ENCODE results near the gene C10orf105. TPM values are rescaled to one million over a fixed set of nuclear protein-coding genes. Genes with fewer than 3 reads are reported as not detected.

Gene C10orf105
- total RNA-seq, 2 experiments from 2014 or later, result 0.73 to 1.1 TPM

DNA sequence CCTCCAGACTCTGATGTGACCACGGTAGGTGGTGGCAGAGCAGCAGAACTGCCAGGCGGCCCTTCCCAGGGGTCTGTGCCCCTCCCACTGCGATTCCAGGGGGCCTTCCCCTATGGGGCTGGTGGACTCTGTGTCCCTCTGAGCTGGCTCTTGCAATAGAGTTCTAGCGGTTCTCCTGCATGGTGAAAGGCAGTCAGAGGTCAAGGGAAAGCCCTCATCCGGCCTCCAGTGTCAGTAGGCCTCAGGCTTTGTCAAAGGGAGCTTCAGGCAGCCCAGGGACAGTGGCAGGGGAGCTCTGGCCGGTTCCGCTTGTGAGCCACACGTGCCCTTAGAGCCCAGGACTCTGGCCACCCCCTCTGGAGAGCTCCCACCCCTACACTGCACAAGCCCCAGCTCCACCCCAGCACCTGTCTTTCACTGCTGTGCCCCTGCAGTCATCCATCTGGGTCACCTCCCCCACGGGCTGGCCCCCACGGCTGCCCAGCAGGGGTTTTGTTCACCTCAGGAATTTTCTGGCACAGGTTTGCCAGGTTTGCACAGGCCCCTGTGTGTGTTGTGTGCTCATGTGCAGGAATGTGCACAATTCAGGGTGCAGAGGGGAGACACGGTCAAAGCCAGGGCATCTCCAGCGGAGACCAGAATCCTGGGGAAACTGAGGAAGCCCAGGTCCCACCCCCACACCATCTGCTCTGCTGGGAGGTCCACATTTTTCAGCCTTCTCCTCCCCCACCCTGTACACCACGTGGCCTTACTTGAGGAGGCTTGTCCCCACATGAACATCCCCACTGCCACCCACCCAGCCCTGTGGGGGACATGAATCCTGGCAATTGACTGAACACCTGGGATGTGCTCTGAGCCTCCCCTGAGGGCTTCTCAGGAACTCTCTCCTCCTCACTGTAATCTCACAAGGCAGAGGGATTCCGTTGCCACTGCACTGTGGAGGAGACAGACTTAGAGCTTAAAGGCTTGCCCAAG lies 23.8 kb downstream of the C10orf105 start:
- H3K4me3 Mint-ChIP-seq, result no peak overlapping the region

DNA sequence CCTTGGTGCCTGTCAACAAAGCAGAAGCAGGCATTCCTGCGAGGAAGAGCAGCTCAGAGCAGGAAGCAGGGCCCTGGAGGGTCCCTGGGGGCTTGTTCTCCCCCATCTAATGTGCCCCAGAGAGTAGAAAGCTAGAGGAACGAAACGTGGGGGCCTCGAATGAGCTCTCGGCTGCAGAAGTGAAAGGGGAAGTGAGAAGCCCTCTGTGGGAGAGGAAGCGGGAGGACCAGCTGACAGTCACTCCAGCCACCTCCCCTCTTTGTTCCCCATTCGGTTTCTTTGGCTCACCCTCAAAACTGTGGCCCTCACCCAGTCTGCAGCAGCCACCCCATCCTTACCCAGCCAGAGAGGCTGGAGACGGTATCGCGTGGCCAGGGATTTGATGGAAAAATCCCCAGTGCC lies 25.0 kb downstream of the C10orf105 start:
- Mint-ChIP-seq H3K9me3 (ENCODE audit: insufficient read depth) (no peaks in the 10 kb centered on the region), H3K4me3 (peak overlapping the region; percentile 56), H3K27ac (peak overlapping the region; percentile 82), H3K4me1 (ENCODE audit: low read depth) (peaks cover 61% of the 10 kb centered on the region), H3K27me3 (ENCODE audit: low read depth) (no peaks in the 10 kb centered on the region), H3K36me3 (ENCODE audit: low read depth) (no peaks in the 10 kb centered on the region)
- ATAC-seq, result peak; percentile 68
- POLR2A ChIA-PET, result interaction anchor here (0.9 to 1.7 kb wide), 3 partner anchors 32 to 79 kb away, joined by 3 to 9 read pairs (median 4); partner anchors contain the start of gene VSIR
- CTCF ChIA-PET, result interaction anchor here (0.6 to 7.2 kb wide), 11 partner anchors 10 to 380 kb away, joined by 3 to 121 read pairs (median 4); partner anchors contain the start of gene VSIR
- DNase-seq, result peak; percentile 76

More for the DNA sequence above, 23.8 kb downstream of the C10orf105 start:
- ChIA-PET CTCF (interaction anchor here (0.9 to 7.2 kb wide), 34 partner anchors 9 to 381 kb away, joined by 3 to 121 read pairs (median 7); partner anchors contain the start of genes PSAP, SLC29A3 and VSIR), POLR2A (interaction anchor here (0.7 to 0.9 kb wide), 3 partner anchors 62 to 76 kb away, joined by 3 read pairs; no protein-coding TSS in a partner anchor)
- H3K27ac Mint-ChIP-seq, result peak overlapping the region; percentile 82
- peaks cover 62% of the 10 kb centered on the region for H3K4me1 Mint-ChIP-seq (ENCODE audit: low read depth)
- no peaks in the 10 kb centered on the region for H3K27me3 Mint-ChIP-seq (ENCODE audit: low read depth)
- H3K36me3 Mint-ChIP-seq (ENCODE audit: low read depth), result no peaks in the 10 kb centered on the region
- no peaks in the 10 kb centered on the region for H3K9me3 Mint-ChIP-seq (ENCODE audit: insufficient read depth)
- ATAC-seq (no peak), DNase-seq (no peak)

GRCh38 chr10:71694039-71694501 lies 25.5 kb downstream of the C10orf105 start:
- Mint-ChIP-seq H3K4me3 (peak overlapping the region; percentile 5), H3K4me1 (ENCODE audit: low read depth) (peaks cover 56% of the 10 kb centered on the region)

GRCh38 chr10:71693377-71693776 lies 26.2 kb downstream of the C10orf105 start:
- no peak for ATAC-seq
- POLR2A ChIA-PET, result interaction anchor here (0.6 to 1.7 kb wide), 3 partner anchors 9 to 80 kb away, joined by 4 to 9 read pairs (median 6); partner anchors contain the start of gene VSIR

More at GRCh38 chr10:71694039-71694501, 25.5 kb downstream of the C10orf105 start:
- DNase-seq (no peak), ATAC-seq (no peak)
- Mint-ChIP-seq H3K36me3 (ENCODE audit: low read depth) (no peaks in the 10 kb centered on the region), H3K27ac (peak overlapping the region; percentile 82), H3K9me3 (ENCODE audit: insufficient read depth) (no peaks in the 10 kb centered on the region), H3K27me3 (ENCODE audit: low read depth) (no peaks in the 10 kb centered on the region)
- POLR2A ChIA-PET, result interaction anchor here (0.9 to 1.7 kb wide), 3 partner anchors 33 to 79 kb away, joined by 3 to 9 read pairs (median 4); partner anchors contain the start of gene VSIR
- CTCF ChIA-PET, result interaction anchor here (0.7 to 7.2 kb wide), 10 partner anchors 13 to 379 kb away, joined by 3 to 121 read pairs (median 4); partner anchors contain the start of gene VSIR

GRCh38 chr10:71692598-71693306 lies 26.8 kb downstream of the C10orf105 start:
- H3K4me1 Mint-ChIP-seq (ENCODE audit: low read depth), result peaks cover 44% of the 10 kb centered on the region
- ATAC-seq (no peak), DNase-seq (no peak)
- peaks cover 4% of the 10 kb centered on the region for H3K36me3 Mint-ChIP-seq (ENCODE audit: low read depth)
- POLR2A ChIA-PET, result interaction anchor here (0.6 kb wide), 1 partner anchor 8 kb away, joined by 6 read pairs; no protein-coding TSS in a partner anchor
- no peak overlapping the region for H3K27ac Mint-ChIP-seq
- H3K27me3 Mint-ChIP-seq (ENCODE audit: low read depth), result no peaks in the 10 kb centered on the region
- H3K9me3 Mint-ChIP-seq (ENCODE audit: insufficient read depth), result peaks cover 4% of the 10 kb centered on the region
- no peak overlapping the region for H3K4me3 Mint-ChIP-seq
- CTCF ChIA-PET, result interaction anchor here (0.6 to 7.2 kb wide), 6 partner anchors 14 to 356 kb away, joined by 3 to 121 read pairs (median 3); partner anchors contain the start of gene VSIR

More at GRCh38 chr10:71693377-71693776, 26.2 kb downstream of the C10orf105 start:
- Mint-ChIP-seq H3K9me3 (ENCODE audit: insufficient read depth) (no peaks in the 10 kb centered on the region), H3K4me3 (no peak overlapping the region), H3K4me1 (ENCODE audit: low read depth) (peaks cover 49% of the 10 kb centered on the region), H3K27ac (no peak overlapping the region), H3K36me3 (ENCODE audit: low read depth) (no peaks in the 10 kb centered on the region), H3K27me3 (ENCODE audit: low read depth) (no peaks in the 10 kb centered on the region)
- CTCF ChIA-PET, result interaction anchor here (0.9 to 7.2 kb wide), 4 partner anchors 14 to 355 kb away, joined by 3 to 121 read pairs (median 3); partner anchors contain the start of gene VSIR
- no peak for DNase-seq

DNA sequence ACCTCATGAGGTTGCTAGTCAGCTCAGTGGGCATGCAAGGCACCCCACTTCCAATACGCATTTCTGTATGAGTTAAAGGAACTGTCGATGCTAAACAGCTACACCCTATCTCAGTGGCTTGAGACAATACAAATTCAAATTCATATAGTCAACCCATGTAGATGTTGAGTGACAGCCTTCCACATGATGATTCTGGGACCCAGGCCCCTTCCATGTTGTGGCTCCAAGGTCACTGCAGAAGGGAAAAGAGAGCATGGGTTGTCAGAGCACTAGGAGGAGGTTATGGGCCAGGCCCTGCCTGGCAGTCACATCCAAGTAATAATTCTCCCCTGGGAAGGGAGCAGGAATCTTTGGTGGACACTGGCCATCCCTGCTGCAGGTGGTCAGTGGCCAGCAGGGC lies 28.2 kb downstream of the C10orf105 start:
- ChIA-PET CTCF (no interaction called here), POLR2A (no interaction called here)
- Mint-ChIP-seq H3K4me1 (ENCODE audit: low read depth) (peaks cover 31% of the 10 kb centered on the region), H3K4me3 (no peak overlapping the region), H3K36me3 (ENCODE audit: low read depth) (peaks cover 4% of the 10 kb centered on the region), H3K27ac (no peak overlapping the region), H3K9me3 (ENCODE audit: insufficient read depth) (peaks cover 4% of the 10 kb centered on the region), H3K27me3 (ENCODE audit: low read depth) (no peaks in the 10 kb centered on the region)
- no peak for ATAC-seq
- DNase-seq, result no peak

- ChIA-PET POLR2A (interaction anchor here (0.5 kb wide), 1 partner anchor 76 kb away, joined by 3 read pairs; no protein-coding TSS in a partner anchor), CTCF (interaction anchor here (1.2 kb wide), 1 partner anchor 8 kb away, joined by 3 read pairs; no protein-coding TSS in a partner anchor)
- Mint-ChIP-seq H3K4me3 (no peak overlapping the region), H3K27me3 (ENCODE audit: low read depth) (no peaks in the 10 kb centered on the region), H3K9me3 (ENCODE audit: insufficient read depth) (peaks cover 4% of the 10 kb centered on the region), H3K36me3 (ENCODE audit: low read depth) (peaks cover 4% of the 10 kb centered on the region), H3K27ac (no peak overlapping the region), H3K4me1 (ENCODE audit: low read depth) (peaks cover 24% of the 10 kb centered on the region)
- DNase-seq, result no peak
- no peak for ATAC-seq
Observed at GRCh38 chr10:71690094-71690720, 29.4 kb downstream of the C10orf105 start.

GRCh38 chr10:71688256-71688655 lies 31.3 kb downstream of the C10orf105 start:
- no peak for ATAC-seq
- no peak for DNase-seq
- H3K27me3 Mint-ChIP-seq (ENCODE audit: low read depth), result peaks cover 2% of the 10 kb centered on the region
- no peak overlapping the region for H3K4me3 Mint-ChIP-seq
- H3K4me1 Mint-ChIP-seq (ENCODE audit: low read depth), result peaks cover 8% of the 10 kb centered on the region
- POLR2A ChIA-PET, result no interaction called here
- CTCF ChIA-PET, result no interaction called here
- peak overlapping the region; percentile 44 for H3K27ac Mint-ChIP-seq
- H3K9me3 Mint-ChIP-seq (ENCODE audit: insufficient read depth), result peaks cover 4% of the 10 kb centered on the region
- H3K36me3 Mint-ChIP-seq (ENCODE audit: low read depth), result peaks cover 4% of the 10 kb centered on the region

DNA sequence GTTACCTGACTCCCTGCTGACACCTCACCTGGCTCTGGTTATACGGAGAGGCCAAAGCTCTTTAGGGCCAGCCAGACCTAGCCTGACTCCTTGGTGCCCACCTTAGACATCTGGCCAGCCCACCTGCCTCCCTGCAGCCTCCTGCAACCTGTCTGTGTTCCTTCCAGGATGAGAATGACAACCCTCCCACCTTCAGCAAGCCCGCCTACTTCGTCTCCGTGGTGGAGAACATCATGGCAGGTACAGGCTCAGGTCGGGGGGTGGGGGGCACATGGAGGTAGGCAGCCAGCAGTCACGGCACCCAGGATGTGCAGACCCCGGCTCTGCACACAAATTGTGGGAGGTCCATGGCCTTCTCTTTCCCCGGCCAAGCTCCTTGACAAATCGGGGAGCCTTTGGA lies 32.1 kb downstream of the C10orf105 start:
- ChIA-PET CTCF (interaction anchor here (1.6 kb wide), 1 partner anchor 9 kb away, joined by 6 read pairs; no protein-coding TSS in a partner anchor), POLR2A (no interaction called here)
- Mint-ChIP-seq H3K27me3 (ENCODE audit: low read depth) (peaks cover 5% of the 10 kb centered on the region), H3K4me3 (no peak overlapping the region), H3K27ac (no peak overlapping the region), H3K9me3 (ENCODE audit: insufficient read depth) (peaks cover 4% of the 10 kb centered on the region), H3K36me3 (ENCODE audit: low read depth) (peaks cover 4% of the 10 kb centered on the region), H3K4me1 (ENCODE audit: low read depth) (peaks cover 8% of the 10 kb centered on the region)
- ATAC-seq, result no peak
- no peak for DNase-seq

GRCh38 chr10:71687077-71687476 lies 32.5 kb downstream of the C10orf105 start:
- H3K27ac Mint-ChIP-seq, result no peak overlapping the region
- DNase-seq (no peak), ATAC-seq (no peak)
- POLR2A ChIA-PET, result no interaction called here
- H3K27me3 Mint-ChIP-seq (ENCODE audit: low read depth), result peaks cover 5% of the 10 kb centered on the region
- peaks cover 8% of the 10 kb centered on the region for H3K4me1 Mint-ChIP-seq (ENCODE audit: low read depth)
- no peak overlapping the region for H3K4me3 Mint-ChIP-seq
- H3K36me3 Mint-ChIP-seq (ENCODE audit: low read depth), result peaks cover 4% of the 10 kb centered on the region
- CTCF ChIA-PET, result interaction anchor here (1.6 kb wide), 1 partner anchor 10 kb away, joined by 6 read pairs; no protein-coding TSS in a partner anchor
- H3K9me3 Mint-ChIP-seq (ENCODE audit: insufficient read depth), result peaks cover 4% of the 10 kb centered on the region
